GM18502 (cell line): ENCODE results near the gene CORO6.

Experiments
- ATAC-seq: cut with Tn5 transposase; IDR thresholded peaks from one replicate; pipeline ENCODE4 v1.9.1; 2021; ENCODE audit warnings: mild to moderate bottlenecking; ENCODE audit not compliant: unreplicated experiment, poor library complexity

Gene CORO6

GRCh38 chr17:29640413-29640812 is 17.7 kb upstream of the CORO6 start:
- no peak for ATAC-seq

GRCh38 chr17:29633886-29634285 is 11.2 kb upstream of the CORO6 start:
- ATAC-seq: no peak

GRCh38 chr17:29630630-29631193 is 8.0 kb upstream of the CORO6 start:
- ATAC-seq: no peak

GRCh38 chr17:29629839-29630238 is 7.1 kb upstream of the CORO6 start:
- no peak for ATAC-seq

- ATAC-seq: no peak
Observed at GRCh38 chr17:29628644-29629043, 5.9 kb upstream of the CORO6 start.

GRCh38 chr17:29627951-29628350 is 5.2 kb upstream of the CORO6 start:
- no peak for ATAC-seq

- no peak for ATAC-seq
Observed at GRCh38 chr17:29625037-29625750, 2.5 kb upstream of the CORO6 start.

- no peak for ATAC-seq
Observed at GRCh38 chr17:29624586-29624985, 1.9 kb upstream of the CORO6 start.

GRCh38 chr17:29623283-29623647 is 553 bp upstream of the CORO6 start:
- ATAC-seq: no peak

GRCh38 chr17:29621751-29622194 is 939 bp downstream of the CORO6 start:
- ATAC-seq: no peak

GRCh38 chr17:29620779-29621500 is 1.8 kb downstream of the CORO6 start:
- no peak for ATAC-seq

GRCh38 chr17:29620271-29620670 is 2.4 kb downstream of the CORO6 start:
- ATAC-seq: no peak

- ATAC-seq: no peak
Observed at GRCh38 chr17:29619251-29619650, 3.5 kb downstream of the CORO6 start.

- ATAC-seq: no peak
Observed at GRCh38 chr17:29618272-29619065, 4.2 kb downstream of the CORO6 start.

- peak; percentile 37 for ATAC-seq
Observed at GRCh38 chr17:29617481-29618271, 5.0 kb downstream of the CORO6 start.

GRCh38 chr17:29617125-29617480 is 5.6 kb downstream of the CORO6 start:
- peak; percentile 55 for ATAC-seq

GRCh38 chr17:29616300-29617048 is 6.2 kb downstream of the CORO6 start:
- ATAC-seq: no peak

- peak; percentile 47 for ATAC-seq
Observed at GRCh38 chr17:29615492-29616299, 7.0 kb downstream of the CORO6 start.

- no peak for ATAC-seq
Observed at GRCh38 chr17:29615048-29615385, 7.7 kb downstream of the CORO6 start.
